Measurements from ENCODE around the gene TRIM22. TPM values are rescaled to one million over a fixed set of nuclear protein-coding genes. Genes with fewer than 3 reads are reported as not detected.
"Not testable (repeated sequence)": the region's sequence is repeated elsewhere in the genome, so short reads cannot be mapped to it uniquely, and the experiment has no call there.

The TRIM22 gene
- total RNA-seq, 1 donor from 2014 or later: 127 TPM

GRCh38 chr11:5695580-5695979, 6.0 kb downstream of the TRIM22 start:
- Mint-ChIP-seq H3K27me3 (ENCODE audit: insufficient read depth) (no peaks in the 10 kb centered on the region), H3K27ac (no peak overlapping the region), H3K4me1 (ENCODE audit: low read depth) (peaks cover 59% of the 10 kb centered on the region), H3K36me3 (ENCODE audit: low read depth) (peaks cover 48% of the 10 kb centered on the region), H3K4me3 (no peak overlapping the region), H3K9me3 (no peaks in the 10 kb centered on the region)
- intact Hi-C loops (cut with micrococcal nuclease): no loop called here
- no peak for DNase-seq (ENCODE audit: low spot score)

DNA sequence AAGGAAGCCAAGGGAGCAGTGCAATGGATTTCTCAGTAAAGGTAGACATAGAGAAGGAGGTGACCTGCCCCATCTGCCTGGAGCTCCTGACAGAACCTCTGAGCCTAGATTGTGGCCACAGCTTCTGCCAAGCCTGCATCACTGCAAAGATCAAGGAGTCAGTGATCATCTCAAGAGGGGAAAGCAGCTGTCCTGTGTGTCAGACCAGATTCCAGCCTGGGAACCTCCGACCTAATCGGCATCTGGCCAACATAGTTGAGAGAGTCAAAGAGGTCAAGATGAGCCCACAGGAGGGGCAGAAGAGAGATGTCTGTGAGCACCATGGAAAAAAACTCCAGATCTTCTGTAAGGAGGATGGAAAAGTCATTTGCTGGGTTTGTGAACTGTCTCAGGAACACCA, 6.6 kb downstream of the TRIM22 start:
- Mint-ChIP-seq H3K36me3 (ENCODE audit: low read depth) (peaks cover 49% of the 10 kb centered on the region), H3K4me3 (no peak overlapping the region), H3K27ac (peak overlapping the region; percentile 4), H3K4me1 (ENCODE audit: low read depth) (peaks cover 65% of the 10 kb centered on the region), H3K9me3 (no peaks in the 10 kb centered on the region), H3K27me3 (ENCODE audit: insufficient read depth) (no peaks in the 10 kb centered on the region)
- intact Hi-C loops (cut with micrococcal nuclease): no loop called here
- no peak for DNase-seq (ENCODE audit: low spot score)

GRCh38 chr11:5698281-5698680, 8.7 kb downstream of the TRIM22 start:
- intact Hi-C loops (cut with micrococcal nuclease): no loop called here
- DNase-seq (ENCODE audit: low spot score): no peak
- peaks cover 55% of the 10 kb centered on the region for H3K36me3 Mint-ChIP-seq (ENCODE audit: low read depth)
- H3K4me1 Mint-ChIP-seq (ENCODE audit: low read depth): peaks cover 65% of the 10 kb centered on the region
- no peak overlapping the region for H3K4me3 Mint-ChIP-seq
- no peaks in the 10 kb centered on the region for H3K9me3 Mint-ChIP-seq
- H3K27me3 Mint-ChIP-seq (ENCODE audit: insufficient read depth): no peaks in the 10 kb centered on the region
- peak overlapping the region; percentile 41 for H3K27ac Mint-ChIP-seq

DNA sequence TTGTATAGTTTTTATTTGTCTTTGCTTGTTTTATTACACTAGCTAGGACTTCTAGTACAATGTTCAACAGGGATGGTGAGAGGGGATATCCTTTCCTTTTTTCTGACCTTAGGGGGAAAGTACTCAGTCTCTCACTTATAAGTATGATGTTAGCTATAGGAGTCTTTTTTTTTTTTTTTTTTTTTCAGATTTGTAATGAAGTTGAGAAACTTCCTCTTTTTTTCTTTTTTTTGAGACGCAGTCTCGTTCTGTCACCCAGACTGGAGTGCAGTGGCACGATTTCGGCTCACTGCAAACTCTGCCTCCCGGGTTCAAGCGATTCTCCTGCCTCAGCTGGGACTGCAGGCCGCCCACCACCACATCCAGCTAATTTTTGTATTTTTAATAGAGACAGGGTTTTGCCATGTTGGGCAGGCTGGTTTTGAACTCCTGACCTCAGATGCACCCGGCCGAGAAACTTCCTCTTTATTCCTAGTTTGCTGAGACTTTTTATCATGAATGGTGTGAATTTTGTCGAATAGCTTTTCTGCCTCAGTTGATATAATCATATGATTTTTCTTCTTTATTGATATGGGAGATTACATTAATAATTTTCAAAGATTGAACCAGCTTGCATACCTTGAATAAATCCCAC, 10.9 kb downstream of the TRIM22 start:
- intact Hi-C loops (cut with micrococcal nuclease): loop anchor here (1.0 kb wide), 1 partner anchor 8 kb away; no protein-coding TSS in a partner anchor
- no peak for DNase-seq (ENCODE audit: low spot score)
- no peaks in the 10 kb centered on the region for H3K27me3 Mint-ChIP-seq (ENCODE audit: insufficient read depth)
- peaks cover 58% of the 10 kb centered on the region for H3K36me3 Mint-ChIP-seq (ENCODE audit: low read depth)
- H3K9me3 Mint-ChIP-seq: no peaks in the 10 kb centered on the region
- H3K27ac Mint-ChIP-seq: no peak overlapping the region
- H3K4me1 Mint-ChIP-seq (ENCODE audit: low read depth): peaks cover 57% of the 10 kb centered on the region
- no peak overlapping the region for H3K4me3 Mint-ChIP-seq

DNA sequence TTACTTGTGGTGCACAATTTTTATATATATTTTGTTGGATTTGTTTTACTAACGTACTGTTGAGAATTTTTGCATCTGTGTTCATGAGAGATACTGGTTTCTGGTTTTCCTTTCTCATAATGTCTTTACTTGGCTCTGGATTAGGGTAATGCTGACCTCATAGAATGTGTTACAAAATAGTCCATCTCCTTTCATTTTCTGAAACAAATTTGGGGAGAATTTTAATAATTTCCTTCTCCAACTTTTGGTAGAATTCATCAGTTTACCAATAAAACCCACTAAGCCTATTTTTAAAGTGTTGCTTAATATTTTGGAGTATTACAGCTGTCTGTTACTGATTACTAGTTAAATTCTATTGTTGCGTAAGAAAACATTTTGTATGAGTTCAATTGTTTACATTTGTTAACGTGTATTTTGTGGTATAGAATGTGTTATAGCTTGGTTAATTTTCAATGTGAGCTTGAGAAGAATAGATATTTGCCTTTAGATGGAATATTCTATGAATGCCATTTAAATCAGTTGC, 11.5 kb downstream of the TRIM22 start:
- intact Hi-C loops (cut with micrococcal nuclease): loop anchor here (1.0 kb wide), 1 partner anchor 9 kb away; no protein-coding TSS in a partner anchor
- peaks cover 58% of the 10 kb centered on the region for H3K36me3 Mint-ChIP-seq (ENCODE audit: low read depth)
- H3K4me1 Mint-ChIP-seq (ENCODE audit: low read depth): peaks cover 51% of the 10 kb centered on the region
- DNase-seq (ENCODE audit: low spot score): no peak
- no peaks in the 10 kb centered on the region for H3K9me3 Mint-ChIP-seq
- no peaks in the 10 kb centered on the region for H3K27me3 Mint-ChIP-seq (ENCODE audit: insufficient read depth)
- no peak overlapping the region for H3K27ac Mint-ChIP-seq
- H3K4me3 Mint-ChIP-seq: no peak overlapping the region

- peaks cover 54% of the 10 kb centered on the region for H3K36me3 Mint-ChIP-seq (ENCODE audit: low read depth)
- H3K27ac Mint-ChIP-seq: no peak overlapping the region
- H3K9me3 Mint-ChIP-seq: no peaks in the 10 kb centered on the region
- no peak overlapping the region for H3K4me3 Mint-ChIP-seq
- no peaks in the 10 kb centered on the region for H3K27me3 Mint-ChIP-seq (ENCODE audit: insufficient read depth)
- peaks cover 36% of the 10 kb centered on the region for H3K4me1 Mint-ChIP-seq (ENCODE audit: low read depth)
- intact Hi-C loops (cut with micrococcal nuclease): no loop called here
- DNase-seq (ENCODE audit: low spot score): no peak
These were observed 14.3 kb downstream of the TRIM22 start for GRCh38 chr11:5703741-5704536.

GRCh38 chr11:5705688-5706087, 16.1 kb downstream of the TRIM22 start:
- Mint-ChIP-seq H3K9me3 (no peaks in the 10 kb centered on the region), H3K4me3 (no peak overlapping the region), H3K4me1 (ENCODE audit: low read depth) (peaks cover 28% of the 10 kb centered on the region), H3K27ac (peak overlapping the region; percentile 42), H3K27me3 (ENCODE audit: insufficient read depth) (no peaks in the 10 kb centered on the region), H3K36me3 (ENCODE audit: low read depth) (peaks cover 65% of the 10 kb centered on the region)
- DNase-seq (ENCODE audit: low spot score): no peak
- intact Hi-C loops (cut with micrococcal nuclease): no loop called here

DNA sequence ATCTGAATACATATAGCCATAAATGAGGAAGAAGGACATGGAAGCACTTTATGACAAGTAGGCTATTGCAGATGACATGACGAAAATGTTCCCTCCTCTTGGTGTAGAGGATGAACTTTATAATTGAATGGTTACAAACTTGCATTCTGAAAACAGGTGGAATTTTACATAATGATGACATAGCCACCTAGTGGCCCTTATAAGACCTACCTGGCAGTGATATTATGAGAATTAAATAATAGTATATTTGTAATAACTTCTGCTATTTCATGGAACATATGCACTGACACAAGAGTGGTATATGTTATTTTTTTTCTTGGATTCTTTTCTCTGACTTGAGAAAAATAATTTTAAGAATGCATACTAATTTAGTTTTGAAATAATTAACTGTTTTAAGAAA, 22.9 kb downstream of the TRIM22 start:
- H3K9me3 Mint-ChIP-seq: peaks cover 4% of the 10 kb centered on the region
- no peak for DNase-seq (ENCODE audit: low spot score)
- intact Hi-C loops (cut with micrococcal nuclease): loop anchor here (1.0 to 5.0 kb wide), 2 partner anchors 112 to 240 kb away; no protein-coding TSS in a partner anchor
- H3K27me3 Mint-ChIP-seq (ENCODE audit: insufficient read depth): no peaks in the 10 kb centered on the region
- H3K4me3 Mint-ChIP-seq: no peak overlapping the region
- no peak overlapping the region for H3K27ac Mint-ChIP-seq
- H3K36me3 Mint-ChIP-seq (ENCODE audit: low read depth): peaks cover 27% of the 10 kb centered on the region
- H3K4me1 Mint-ChIP-seq (ENCODE audit: low read depth): no peaks in the 10 kb centered on the region

DNA sequence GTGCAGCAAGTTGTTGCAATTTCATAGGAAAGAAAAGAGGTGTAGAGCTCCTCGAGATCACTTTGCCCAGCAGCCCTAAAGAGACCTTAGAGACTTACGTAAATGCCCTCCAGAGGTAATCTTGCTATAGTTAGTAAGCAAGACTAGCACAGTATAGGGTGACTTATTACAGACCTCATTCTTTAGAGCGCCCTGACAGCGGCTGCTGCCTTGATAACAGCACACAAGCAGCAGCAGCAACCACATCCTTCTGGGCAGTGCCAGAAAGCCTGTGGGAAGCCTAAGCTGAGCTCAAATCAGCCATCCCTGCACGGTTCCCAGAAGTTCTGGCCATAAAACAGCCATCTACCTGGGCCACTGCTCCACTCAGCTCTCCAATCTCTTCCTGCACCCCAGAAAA, 24.1 kb downstream of the TRIM22 start:
- no peak overlapping the region for H3K4me3 Mint-ChIP-seq
- H3K4me1 Mint-ChIP-seq (ENCODE audit: low read depth): no peaks in the 10 kb centered on the region
- no peaks in the 10 kb centered on the region for H3K27me3 Mint-ChIP-seq (ENCODE audit: insufficient read depth)
- peaks cover 24% of the 10 kb centered on the region for H3K36me3 Mint-ChIP-seq (ENCODE audit: low read depth)
- H3K9me3 Mint-ChIP-seq: peaks cover 10% of the 10 kb centered on the region
- no peak overlapping the region for H3K27ac Mint-ChIP-seq
- intact Hi-C loops (cut with micrococcal nuclease): loop anchor here (5.0 kb wide), 1 partner anchor 241 kb away; no protein-coding TSS in a partner anchor
- DNase-seq (ENCODE audit: low spot score): no peak

DNA sequence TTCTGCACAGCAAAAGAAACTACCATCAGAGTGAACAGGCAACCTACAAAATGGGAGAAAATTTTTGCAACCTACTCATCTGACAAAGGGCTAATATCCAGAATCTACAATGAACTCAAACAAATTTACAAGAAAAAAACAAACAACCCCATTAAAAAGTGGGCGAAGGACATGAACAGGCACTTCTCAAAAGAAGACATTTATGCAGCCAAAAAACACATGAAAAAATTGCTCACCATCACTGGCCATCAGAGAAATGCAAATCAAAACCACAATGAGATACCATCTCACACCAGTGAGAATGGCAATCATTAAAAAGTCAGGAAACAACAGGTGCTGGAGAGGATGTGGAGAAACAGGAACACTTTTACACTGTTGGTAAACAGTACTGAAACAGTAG, 26.9 kb downstream of the TRIM22 start:
- intact Hi-C loops (cut with micrococcal nuclease); H3K27ac Mint-ChIP-seq; H3K9me3 Mint-ChIP-seq; H3K4me3 Mint-ChIP-seq; H3K4me1 Mint-ChIP-seq (ENCODE audit: low read depth); H3K27me3 Mint-ChIP-seq (ENCODE audit: insufficient read depth); DNase-seq (ENCODE audit: low spot score): not testable (repeated sequence)
- peaks cover 17% of the 10 kb centered on the region for H3K36me3 Mint-ChIP-seq (ENCODE audit: low read depth)

GRCh38 chr11:5719703-5720495, 30.3 kb downstream of the TRIM22 start:
- Mint-ChIP-seq H3K27me3 (ENCODE audit: insufficient read depth) (no peaks in the 10 kb centered on the region), H3K4me1 (ENCODE audit: low read depth) (no peaks in the 10 kb centered on the region), H3K36me3 (ENCODE audit: low read depth) (peaks cover 14% of the 10 kb centered on the region), H3K27ac (no peak overlapping the region), H3K9me3 (peaks cover 10% of the 10 kb centered on the region), H3K4me3 (no peak overlapping the region)
- no peak for DNase-seq (ENCODE audit: low spot score)
- intact Hi-C loops (cut with micrococcal nuclease): no loop called here

DNA sequence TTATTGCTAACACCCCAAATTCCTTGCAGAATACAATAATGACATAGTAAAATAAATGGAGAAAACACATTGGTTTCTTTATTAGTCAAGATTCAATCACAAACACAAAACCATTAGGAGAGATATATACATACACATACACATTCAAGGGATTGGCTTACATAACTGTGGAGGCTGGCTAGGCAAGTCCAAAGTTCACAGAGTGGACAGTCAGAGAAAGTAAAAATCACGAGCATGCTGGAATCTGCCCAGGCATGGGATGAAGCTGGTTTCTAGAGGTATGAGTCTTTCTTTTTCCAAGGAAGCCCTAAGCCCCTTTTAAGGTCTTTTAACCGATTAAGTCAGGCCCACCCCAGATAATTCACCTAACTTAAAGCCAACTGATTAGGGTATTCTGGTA, 33.0 kb downstream of the TRIM22 start:
- DNase-seq (ENCODE audit: low spot score): no peak
- Mint-ChIP-seq H3K27ac (no peak overlapping the region), H3K9me3 (peaks cover 5% of the 10 kb centered on the region), H3K36me3 (ENCODE audit: low read depth) (peaks cover 12% of the 10 kb centered on the region), H3K4me3 (no peak overlapping the region), H3K27me3 (ENCODE audit: insufficient read depth) (no peaks in the 10 kb centered on the region), H3K4me1 (ENCODE audit: low read depth) (no peaks in the 10 kb centered on the region)
- intact Hi-C loops (cut with micrococcal nuclease): no loop called here
